Panc1 (cell line): Measurements from ENCODE around the gene GSC2. TPM values are rescaled to one million over a fixed set of nuclear protein-coding genes. Genes with fewer than 3 reads are reported as not detected.

ENCODE experiments used
- ATAC-seq: fragments of 200-7000 bp; cut with Tn5 transposase; 2 replicates; pipeline ENCODE4 v1.9.1; 2020; ENCODE audit warnings: mild to moderate bottlenecking, moderate library complexity
- BruUV-seq: library from RNA; stranded (reverse); fragments of 400-500 nt; replicated peaks from 2 replicates; lab custom pipeline; 2021; lab: Mats Ljungman, UMichigan
- CTCF ChIA-PET: fragments of 300-600 bp; sonication (Branson Sonifier 250); formaldehyde crosslinking; loops from one replicate; lab custom pipeline; 2022; ENCODE audit warnings: antibody characterized with exemption; lab: Charles Lee
- POLR2A ChIA-PET: fragments of 300-600 bp; sonication (Branson Sonifier 250); formaldehyde crosslinking; loops from one replicate; lab custom pipeline; 2022; ENCODE audit warnings: antibody characterized with exemption; lab: Charles Lee
- DNase-seq: peaks from one replicate; pipeline ENCODE4 v3.0.0-alpha.2; 2010; ENCODE audit warnings: low read depth, low spot score
- H3K27ac ChIP-seq: 2 replicates; pipeline ENCODE4 v1.5.1; 2011; ENCODE audit warnings: mild to moderate bottlenecking, low read length, inconsistent platforms
- H3K27me3 ChIP-seq: fragments of 200-500 bp; sonication (Bioruptor generic); 2 replicates; pipeline ENCODE4 v1.6.0; 2014; ENCODE audit warnings: low read length, inconsistent platforms; ENCODE audit not compliant: control insufficient read depth, insufficient read depth
- H3K36me3 ChIP-seq: fragments of 200-500 bp; sonication (Bioruptor generic); 2 replicates; pipeline ENCODE4 v1.5.1; 2014; ENCODE audit warnings: inconsistent platforms, mild to moderate bottlenecking, low read length, moderate library complexity; ENCODE audit not compliant: control insufficient read depth, insufficient read depth
- H3K4me1 ChIP-seq: 2 replicates; pipeline ENCODE4 v1.5.1; 2011; ENCODE audit warnings: inconsistent platforms, mild to moderate bottlenecking, low read length, moderate library complexity; ENCODE audit not compliant: control insufficient read depth, insufficient read depth
- H3K4me3 ChIP-seq, 2 experiments: 2 replicates each; pipeline ENCODE4 v1.5.1; 2011 to 2012; ENCODE audit warnings: low read depth in 2 of 2, low read length in 2 of 2, mild to moderate bottlenecking in 2 of 2, inconsistent platforms in 1 of 2, moderate library complexity in 1 of 2
- H3K9me3 ChIP-seq: fragments of 200-500 bp; sonication (Bioruptor generic); 2 replicates; pipeline ENCODE4 v1.5.1; 2014; ENCODE audit warnings: low read depth, mild to moderate bottlenecking, inconsistent platforms, low read length, moderate library complexity; ENCODE audit not compliant: control insufficient read depth, insufficient read depth
- POLR2AphosphoS5 ChIP-seq: IDR thresholded peaks from 2 replicates; pipeline ENCODE4 v1.6.1; 2012; ENCODE audit warnings: mild to moderate bottlenecking, low read depth, low read length, moderate library complexity
- REST ChIP-seq, 2 experiments: IDR thresholded peaks; 2 replicates each; pipeline ENCODE4 v1.6.1; 2011 to 2012; ENCODE audit warnings: low read depth in 2 of 2, control low read depth in 1 of 2, low read length in 1 of 2, mild to moderate bottlenecking in 1 of 2, moderate library complexity in 1 of 2; ENCODE audit not compliant: insufficient read depth in 1 of 2
- SIN3A ChIP-seq: IDR thresholded peaks from 2 replicates; pipeline ENCODE4 v1.6.1; 2012; ENCODE audit warnings: low read depth, mild to moderate bottlenecking, low read length, moderate library complexity, borderline replicate concordance; ENCODE audit not compliant: insufficient read depth
- TCF7L2 ChIP-seq: IDR thresholded peaks from 2 replicates; pipeline ENCODE4 v1.6.1; 2011; ENCODE audit warnings: mild to moderate bottlenecking, low read depth, low read length, inconsistent platforms
- in situ Hi-C: cut with HindIII; loops from 2 replicates; pipeline ENCODE4 v1.10.0; 2016; ENCODE audit warnings: low sequenced_read_pairs, low pct_unique_long_range_greater_than_20kb
- intact Hi-C: fragments of 100-400 bp; cut with micrococcal nuclease; formaldehyde crosslinking; loops from one replicate; pipeline ENCODE4 v1.10.0; 2022; ENCODE audit not compliant: unreplicated experiment
- total RNA-seq: library from RNA; stranded (reverse); gene quantifications from one replicate; pipeline ENCODE4 v1.2.1, GENCODE V29; 2021; ENCODE audit not compliant: unreplicated experiment
- TF ChIP-seq, protein P1 (sequence below): fragments of 450-650 bp; IDR thresholded peaks from 2 replicates; pipeline ENCODE4 v1.5.1; 2017; ENCODE audit warnings: mild to moderate bottlenecking

Gene GSC2
- total RNA-seq, 1 experiment from 2014 or later: 0.23 TPM

- H3K9me3 ChIP-seq: no peaks in the 10 kb centered on the region
- ATAC-seq: no peak
- no TSS peak for BruUV-seq
- CTCF ChIA-PET: no interaction called here
- intact Hi-C loops: no loop called here
- no peaks in the 10 kb centered on the region for H3K27me3 ChIP-seq
- TF ChIP-seq POLR2AphosphoS5 (no peak), TCF7L2 (no peak), REST (IDR thresholded peaks at IDR 0.05; ENCODE audit: insufficient read depth in 1 of 2, low read depth in 2 of 2, low read length in 1 of 2) (no peak), SIN3A (no peak)
- TF ChIP-seq, protein P1, sequence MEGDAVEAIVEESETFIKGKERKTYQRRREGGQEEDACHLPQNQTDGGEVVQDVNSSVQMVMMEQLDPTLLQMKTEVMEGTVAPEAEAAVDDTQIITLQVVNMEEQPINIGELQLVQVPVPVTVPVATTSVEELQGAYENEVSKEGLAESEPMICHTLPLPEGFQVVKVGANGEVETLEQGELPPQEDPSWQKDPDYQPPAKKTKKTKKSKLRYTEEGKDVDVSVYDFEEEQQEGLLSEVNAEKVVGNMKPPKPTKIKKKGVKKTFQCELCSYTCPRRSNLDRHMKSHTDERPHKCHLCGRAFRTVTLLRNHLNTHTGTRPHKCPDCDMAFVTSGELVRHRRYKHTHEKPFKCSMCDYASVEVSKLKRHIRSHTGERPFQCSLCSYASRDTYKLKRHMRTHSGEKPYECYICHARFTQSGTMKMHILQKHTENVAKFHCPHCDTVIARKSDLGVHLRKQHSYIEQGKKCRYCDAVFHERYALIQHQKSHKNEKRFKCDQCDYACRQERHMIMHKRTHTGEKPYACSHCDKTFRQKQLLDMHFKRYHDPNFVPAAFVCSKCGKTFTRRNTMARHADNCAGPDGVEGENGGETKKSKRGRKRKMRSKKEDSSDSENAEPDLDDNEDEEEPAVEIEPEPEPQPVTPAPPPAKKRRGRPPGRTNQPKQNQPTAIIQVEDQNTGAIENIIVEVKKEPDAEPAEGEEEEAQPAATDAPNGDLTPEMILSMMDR: no peak
- H3K27ac ChIP-seq: peak overlapping the region; percentile 87
- in situ Hi-C loops: no loop called here
- no peaks in the 10 kb centered on the region; the same call in 1 of the 2 replicates for H3K36me3 ChIP-seq
- H3K4me1 ChIP-seq: peaks cover 45% of the 10 kb centered on the region
- DNase-seq: no peak
- H3K4me3 ChIP-seq: no peak overlapping the region
- POLR2A ChIA-PET: no interaction called here
Observed at GRCh38 chr22:19175602-19176174, 25.6 kb upstream of the GSC2 start.

- no peaks in the 10 kb centered on the region for H3K9me3 ChIP-seq
- peaks cover 48% of the 10 kb centered on the region for H3K4me1 ChIP-seq
- in situ Hi-C loops (no loop called here), intact Hi-C loops (no loop called here)
- no peaks in the 10 kb centered on the region for H3K27me3 ChIP-seq
- DNase-seq (no peak), ATAC-seq (no peak)
- BruUV-seq: no TSS peak
- peak overlapping the region; percentile 87 for H3K27ac ChIP-seq
- no peak for TF ChIP-seq SIN3A
- TF ChIP-seq POLR2AphosphoS5: peak; percentile 53; the same call in 1 of the 2 replicates
- no peak overlapping the region for H3K4me3 ChIP-seq
- no peaks in the 10 kb centered on the region; the same call in 1 of the 2 replicates for H3K36me3 ChIP-seq
- ChIA-PET CTCF (no interaction called here), POLR2A (no interaction called here)
Observed at GRCh38 chr22:19175026-19175601, 25.0 kb upstream of the GSC2 start.
